Loucy (cell line): ENCODE measurements around the gene TMEM240.

Source experiments
- H2AFZ ChIP-seq: fragments of 200-600 bp; sonication (generic); 2 replicates; pipeline ENCODE4 v1.6.0; 2016; ENCODE audit warnings: antibody characterized with exemption, mild to moderate bottlenecking, low read length, moderate library complexity
- H3F3A ChIP-seq: fragments of 200-600 bp; 2 replicates; pipeline ENCODE4 v1.6.0; 2016; ENCODE audit warnings: antibody characterized with exemption, low read depth, mild to moderate bottlenecking
- H3K27me3 ChIP-seq: fragments of 200-600 bp; sonication (generic); 2 replicates; pipeline ENCODE4 v1.6.1; 2014; ENCODE audit warnings: low read length, mild to moderate bottlenecking; ENCODE audit not compliant: insufficient read depth, poor library complexity, severe bottlenecking
- H3K36me3 ChIP-seq: fragments of 200-600 bp; sonication (generic); 2 replicates; pipeline ENCODE4 v1.6.1; 2016; ENCODE audit warnings: low read length; ENCODE audit not compliant: insufficient read depth
- H3K4me1 ChIP-seq: fragments of 200-600 bp; sonication (generic); 2 replicates; pipeline ENCODE4 v1.5.1; 2014; ENCODE audit warnings: low read length, mild to moderate bottlenecking; ENCODE audit not compliant: insufficient read depth, poor library complexity, severe bottlenecking
- H3K4me2 ChIP-seq: fragments of 200-600 bp; sonication (generic); 2 replicates; pipeline ENCODE4 v1.6.0; 2014; ENCODE audit warnings: antibody characterized with exemption, low read length, low read depth, mild to moderate bottlenecking; ENCODE audit not compliant: poor library complexity, severe bottlenecking
- H3K4me3 ChIP-seq: fragments of 200-600 bp; sonication (generic); 2 replicates; pipeline ENCODE4 v1.5.1; 2014; ENCODE audit warnings: low read length, mild to moderate bottlenecking, mixed read lengths; ENCODE audit not compliant: poor library complexity, severe bottlenecking
- H3K79me2 ChIP-seq: fragments of 200-600 bp; sonication (generic); 2 replicates; pipeline ENCODE4 v1.6.1; 2014; ENCODE audit warnings: low read length; ENCODE audit not compliant: insufficient read depth
- H3K9ac ChIP-seq: fragments of 200-600 bp; sonication (generic); 2 replicates; pipeline ENCODE4 v1.6.0; 2014; ENCODE audit warnings: mild to moderate bottlenecking, low read depth, low read length, moderate library complexity; ENCODE audit not compliant: poor library complexity, severe bottlenecking
- H3K9me2 ChIP-seq: fragments of 200-600 bp; sonication (generic); replicated peaks from 2 replicates; pipeline ENCODE4 v1.6.1; 2016; ENCODE audit warnings: low read depth, low read length, mixed read lengths
- H3K9me3 ChIP-seq: fragments of 200-600 bp; sonication (generic); 2 replicates; pipeline ENCODE4 v1.6.1; 2014; ENCODE audit warnings: mild to moderate bottlenecking, antibody characterized with exemption, low read length, low read depth; ENCODE audit not compliant: insufficient read depth
- H4K20me1 ChIP-seq: fragments of 200-600 bp; sonication (generic); 2 replicates; pipeline ENCODE4 v1.6.0; 2014; ENCODE audit warnings: antibody characterized with exemption, low read length, mild to moderate bottlenecking; ENCODE audit not compliant: insufficient read depth, poor library complexity, severe bottlenecking
- EZH2phosphoT487 ChIP-seq: fragments of 200-600 bp; IDR thresholded peaks from 2 replicates; pipeline ENCODE4 v1.6.1; 2018; ENCODE audit warnings: antibody characterized with exemption, mild to moderate bottlenecking, moderate library complexity, borderline replicate concordance
- TF ChIP-seq, protein P1 (sequence below): fragments of 200-600 bp; sonication (generic); conservative IDR thresholded peaks from 2 replicates; pipeline ENCODE4 v1.5.1; 2014; ENCODE audit warnings: mild to moderate bottlenecking, antibody characterized with exemption, low read length

TMEM240 gene

DNA sequence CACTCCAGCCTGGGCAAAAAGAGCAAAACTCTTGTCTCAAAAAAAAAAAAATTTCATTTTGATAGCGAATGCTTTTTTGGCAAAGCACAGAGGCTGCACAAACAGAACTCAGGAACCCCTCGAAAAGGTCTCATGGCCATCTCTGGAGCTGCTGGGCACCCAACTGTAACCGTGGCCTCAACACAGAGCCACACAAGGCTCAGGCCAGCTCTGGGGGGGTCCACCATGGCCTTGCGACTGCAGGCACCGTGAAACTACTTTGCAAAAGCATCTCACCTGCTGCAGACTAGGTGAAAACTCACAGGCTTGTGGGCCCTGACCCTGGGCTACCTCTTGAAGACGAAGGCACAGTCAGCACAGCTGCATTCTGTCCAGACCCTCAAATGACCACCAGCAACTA is 16.1 kb upstream of the TMEM240 start:
- Histone ChIP-seq H3K79me2 (no peaks in the 10 kb centered on the region), H3K27me3 (no peaks in the 10 kb centered on the region), H3K9me3 (no peaks in the 10 kb centered on the region), H3K9me2 (no peaks in the 10 kb centered on the region), H3K4me3 (no peak overlapping the region), H3K4me2 (no peak overlapping the region), H4K20me1 (no peaks in the 10 kb centered on the region), H3K4me1 (no peaks in the 10 kb centered on the region), H3K9ac (no peak overlapping the region), H3K36me3 (peaks cover 10% of the 10 kb centered on the region; the same call in 1 of the 2 replicates), H2AFZ (no peak overlapping the region), H3F3A (no peaks in the 10 kb centered on the region)
- TF ChIP-seq, protein P1, sequence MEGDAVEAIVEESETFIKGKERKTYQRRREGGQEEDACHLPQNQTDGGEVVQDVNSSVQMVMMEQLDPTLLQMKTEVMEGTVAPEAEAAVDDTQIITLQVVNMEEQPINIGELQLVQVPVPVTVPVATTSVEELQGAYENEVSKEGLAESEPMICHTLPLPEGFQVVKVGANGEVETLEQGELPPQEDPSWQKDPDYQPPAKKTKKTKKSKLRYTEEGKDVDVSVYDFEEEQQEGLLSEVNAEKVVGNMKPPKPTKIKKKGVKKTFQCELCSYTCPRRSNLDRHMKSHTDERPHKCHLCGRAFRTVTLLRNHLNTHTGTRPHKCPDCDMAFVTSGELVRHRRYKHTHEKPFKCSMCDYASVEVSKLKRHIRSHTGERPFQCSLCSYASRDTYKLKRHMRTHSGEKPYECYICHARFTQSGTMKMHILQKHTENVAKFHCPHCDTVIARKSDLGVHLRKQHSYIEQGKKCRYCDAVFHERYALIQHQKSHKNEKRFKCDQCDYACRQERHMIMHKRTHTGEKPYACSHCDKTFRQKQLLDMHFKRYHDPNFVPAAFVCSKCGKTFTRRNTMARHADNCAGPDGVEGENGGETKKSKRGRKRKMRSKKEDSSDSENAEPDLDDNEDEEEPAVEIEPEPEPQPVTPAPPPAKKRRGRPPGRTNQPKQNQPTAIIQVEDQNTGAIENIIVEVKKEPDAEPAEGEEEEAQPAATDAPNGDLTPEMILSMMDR, result no peak
- TF ChIP-seq EZH2phosphoT487, result no peak

DNA sequence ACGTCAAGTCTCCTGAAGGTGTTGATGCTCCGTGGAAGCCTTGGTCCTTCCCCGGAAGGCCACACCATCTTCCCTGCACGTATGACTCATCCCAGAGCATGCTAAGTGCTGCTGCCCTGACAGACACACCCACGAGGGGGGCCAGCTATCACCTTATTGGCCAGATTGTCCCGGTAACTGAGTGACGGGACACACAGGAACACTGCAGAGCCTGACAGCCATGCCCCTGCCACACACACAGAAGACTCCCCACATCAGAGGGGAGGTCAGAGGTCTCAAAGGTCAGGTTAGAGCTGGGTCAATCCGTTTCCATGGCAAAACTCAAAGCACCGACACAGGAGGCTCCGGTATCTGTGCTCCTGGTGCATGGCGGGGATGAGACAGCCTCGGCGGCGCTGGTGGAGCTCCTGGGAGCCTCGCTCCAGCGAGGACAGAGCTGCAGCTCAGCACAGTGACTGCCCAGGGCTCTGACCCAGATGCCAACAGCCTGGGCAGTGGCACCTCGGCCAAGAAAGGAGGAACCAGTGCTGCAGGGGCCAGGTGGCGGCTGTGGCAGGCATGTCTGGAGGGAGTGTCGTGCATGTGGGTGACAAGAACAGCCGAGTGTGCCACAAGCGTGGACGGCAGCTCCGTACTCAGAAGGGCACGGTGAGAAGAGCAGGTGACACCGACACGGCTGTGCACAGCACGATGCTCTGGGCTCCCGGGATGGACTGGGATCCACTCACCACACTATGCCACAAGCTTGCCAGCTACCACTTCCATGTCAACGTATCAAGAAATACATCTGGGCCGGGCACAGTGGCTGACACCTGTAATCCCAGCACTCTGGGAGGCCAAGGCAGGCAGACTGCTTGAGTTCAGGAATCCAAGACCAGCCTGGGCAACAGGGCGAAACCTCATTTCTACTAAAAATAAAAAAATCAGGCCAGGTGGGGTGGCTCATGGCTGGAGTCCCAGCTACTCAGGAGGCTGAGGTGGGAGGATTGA is 14.8 kb upstream of the TMEM240 start:
- Histone ChIP-seq H3K9me2 (no peaks in the 10 kb centered on the region), H3K27me3 (no peaks in the 10 kb centered on the region), H3K9me3 (no peaks in the 10 kb centered on the region), H4K20me1 (no peaks in the 10 kb centered on the region), H3K9ac (no peak overlapping the region), H3K4me3 (no peak overlapping the region), H3K36me3 (0 out of 2 replicates have a peak, but pooled peaks cover 2% of the 10 kb centered on the region), H3K4me1 (no peaks in the 10 kb centered on the region), H2AFZ (no peak overlapping the region), H3K79me2 (no peaks in the 10 kb centered on the region), H3F3A (no peaks in the 10 kb centered on the region), H3K4me2 (no peak overlapping the region)
- TF ChIP-seq, protein P1, result no peak
- no peak for TF ChIP-seq EZH2phosphoT487

DNA sequence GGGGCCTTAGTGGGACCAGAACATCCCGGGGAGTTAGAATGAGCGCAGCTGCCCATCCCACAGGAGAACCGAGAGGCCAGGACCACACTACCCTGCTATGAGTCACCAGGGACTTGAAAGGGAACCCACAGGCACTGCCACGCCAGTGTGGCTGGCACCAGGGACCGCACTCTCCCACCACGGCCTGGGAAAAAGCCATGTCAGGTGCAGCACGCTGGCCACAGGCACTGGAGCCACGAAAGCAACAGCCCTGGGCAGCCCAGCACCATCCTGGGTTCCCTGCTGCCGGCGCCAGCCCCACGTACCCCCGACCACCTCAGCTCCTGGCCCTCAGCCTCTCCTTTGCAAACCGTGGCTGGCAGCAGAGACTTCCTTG is 14.1 kb upstream of the TMEM240 start:
- H4K20me1 ChIP-seq, result no peaks in the 10 kb centered on the region
- H3K4me2 ChIP-seq, result no peak overlapping the region
- no peaks in the 10 kb centered on the region for H3K36me3 ChIP-seq
- H3K79me2 ChIP-seq, result no peaks in the 10 kb centered on the region
- no peak overlapping the region for H3K9ac ChIP-seq
- H2AFZ ChIP-seq, result no peak overlapping the region
- TF ChIP-seq, protein P1, result no peak
- no peak for TF ChIP-seq EZH2phosphoT487
- H3K9me2 ChIP-seq, result no peaks in the 10 kb centered on the region
- H3F3A ChIP-seq, result no peaks in the 10 kb centered on the region
- H3K9me3 ChIP-seq, result no peaks in the 10 kb centered on the region
- H3K4me1 ChIP-seq, result no peaks in the 10 kb centered on the region
- H3K27me3 ChIP-seq, result no peaks in the 10 kb centered on the region
- no peak overlapping the region for H3K4me3 ChIP-seq
